Tibial nerve (tissue), 4 donors: ENCODE data around the gene ALG12.

Experiments
- EP300 ChIP-seq, 2 donors: sonication (generic); formaldehyde crosslinking; IDR thresholded peaks; one replicate each; pipeline ENCODE4 v1.6.1; 2017; ENCODE audit warnings: antibody characterized with exemption in 2 of 2, mild to moderate bottlenecking in 1 of 2
- POLR2A ChIP-seq, 2 donors: fragments of 450-650 bp; IDR thresholded peaks; one replicate each; pipeline ENCODE4 v1.6.1; 2017; ENCODE audit warnings: antibody characterized with exemption in 2 of 2, mild to moderate bottlenecking in 2 of 2, moderate library complexity in 2 of 2
- TF ChIP-seq, protein P1 (sequence below), 5 experiments: fragments of 200-600 bp in 3 of 5; fragments of 450-650 bp in 2 of 5; sonication (generic) in 3 of 5; IDR thresholded peaks; one replicate each; pipeline ENCODE4 v1.5.1; 2016 to 2019; ENCODE audit warnings: antibody characterized with exemption in 5 of 5, mild to moderate bottlenecking in 3 of 5, moderate library complexity in 2 of 5

DNA sequence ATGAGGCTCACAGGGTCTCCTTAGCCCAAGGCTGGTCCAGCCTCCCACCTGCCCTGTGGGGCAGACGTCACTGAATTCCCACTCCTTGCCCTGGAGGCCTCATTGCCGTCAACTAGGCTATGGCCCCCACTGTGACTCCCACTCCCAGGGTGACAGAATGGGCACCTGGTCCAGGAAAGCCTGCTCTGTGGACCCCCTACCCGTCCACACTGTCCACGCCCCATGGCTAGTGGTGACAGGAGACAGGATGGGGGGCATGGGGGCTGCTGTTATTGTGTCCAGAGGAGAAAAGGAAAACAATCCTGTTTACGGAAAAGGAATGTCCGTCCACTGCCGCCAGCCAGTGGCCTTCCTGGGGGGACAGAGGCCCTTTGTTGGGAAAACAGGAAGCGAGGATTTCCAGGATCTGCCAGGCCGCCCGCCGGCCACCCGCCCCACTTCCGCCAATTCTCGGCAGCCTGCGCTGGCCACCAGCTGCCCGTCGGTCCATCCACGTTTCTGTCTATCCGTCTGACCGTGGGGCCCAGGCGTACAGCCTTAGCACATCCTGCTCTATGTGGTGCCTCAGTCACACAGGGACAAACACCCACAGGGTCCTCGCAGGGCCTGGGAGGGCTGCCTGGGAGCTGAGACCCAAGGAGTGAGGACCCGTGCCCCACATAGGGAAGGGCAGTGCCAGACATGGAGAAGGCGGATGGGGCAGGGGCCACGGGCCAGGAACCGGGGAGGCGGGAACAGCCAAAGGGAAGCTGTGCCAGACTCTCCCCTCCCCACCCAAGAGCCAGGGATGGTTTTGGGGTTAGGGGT lies 19.7 kb upstream of the ALG12 start:
- TF ChIP-seq POLR2A (IDR thresholded peaks at IDR 0.05) (no peak), EP300 (IDR thresholded peaks at IDR 0.05) (peak; percentile 65 to 84)
- TF ChIP-seq, protein P1, sequence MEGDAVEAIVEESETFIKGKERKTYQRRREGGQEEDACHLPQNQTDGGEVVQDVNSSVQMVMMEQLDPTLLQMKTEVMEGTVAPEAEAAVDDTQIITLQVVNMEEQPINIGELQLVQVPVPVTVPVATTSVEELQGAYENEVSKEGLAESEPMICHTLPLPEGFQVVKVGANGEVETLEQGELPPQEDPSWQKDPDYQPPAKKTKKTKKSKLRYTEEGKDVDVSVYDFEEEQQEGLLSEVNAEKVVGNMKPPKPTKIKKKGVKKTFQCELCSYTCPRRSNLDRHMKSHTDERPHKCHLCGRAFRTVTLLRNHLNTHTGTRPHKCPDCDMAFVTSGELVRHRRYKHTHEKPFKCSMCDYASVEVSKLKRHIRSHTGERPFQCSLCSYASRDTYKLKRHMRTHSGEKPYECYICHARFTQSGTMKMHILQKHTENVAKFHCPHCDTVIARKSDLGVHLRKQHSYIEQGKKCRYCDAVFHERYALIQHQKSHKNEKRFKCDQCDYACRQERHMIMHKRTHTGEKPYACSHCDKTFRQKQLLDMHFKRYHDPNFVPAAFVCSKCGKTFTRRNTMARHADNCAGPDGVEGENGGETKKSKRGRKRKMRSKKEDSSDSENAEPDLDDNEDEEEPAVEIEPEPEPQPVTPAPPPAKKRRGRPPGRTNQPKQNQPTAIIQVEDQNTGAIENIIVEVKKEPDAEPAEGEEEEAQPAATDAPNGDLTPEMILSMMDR (IDR thresholded peaks at IDR 0.05), result no peak
